Gastrocnemius medialis (tissue), 4 donors: ENCODE results near the gene ASB15. TPM values are rescaled to one million over a fixed set of nuclear protein-coding genes. Genes with fewer than 3 reads are reported as not detected.

ENCODE experiments used
- ATAC-seq, 2 donors: fragments of 150-250 bp; one replicate each; pipeline ENCODE4 v1.9.1; 2016
- DNase-seq, 2 donors: peaks; one replicate each; pipeline ENCODE4 v3.0.0-alpha.2; 2019
- H3K27ac ChIP-seq, 4 donors: fragments of 200-600 bp; sonication (generic); 1 replicate in 1 of 4; 2 replicates in 3 of 4; pipeline ENCODE4 v1.5.1; 2016 to 2018; ENCODE audit warnings: mild to moderate bottlenecking in 2 of 4, moderate library complexity in 1 of 4
- H3K27me3 ChIP-seq, 3 donors: fragments of 200-600 bp; sonication (generic) in 2 of 3; 1 replicate in 1 of 3; 2 replicates in 2 of 3; pipeline versions ENCODE4 v1.5.1 to v1.6.0; 2016 to 2019; ENCODE audit warnings: mild to moderate bottlenecking in 1 of 3, moderate library complexity in 1 of 3
- H3K36me3 ChIP-seq, 2 donors: fragments of 200-600 bp; sonication (generic) in 1 of 2; one replicate each; pipeline ENCODE4 v1.5.1; 2017 to 2018
- H3K4me1 ChIP-seq, 2 donors: fragments of 200-600 bp; sonication (generic) in 1 of 2; one replicate each; pipeline ENCODE4 v1.5.1; 2016 to 2017; ENCODE audit warnings: mild to moderate bottlenecking in 2 of 2
- H3K4me3 ChIP-seq, 4 donors: fragments of 200-600 bp; sonication (generic) in 3 of 4; 1 replicate in 1 of 4; 2 replicates in 3 of 4; pipeline ENCODE4 v1.5.1; 2016 to 2019; ENCODE audit warnings: mild to moderate bottlenecking in 2 of 4
- H3K9me3 ChIP-seq, 3 donors: fragments of 200-600 bp; sonication (generic) in 2 of 3; 1 replicate in 1 of 3; 2 replicates in 2 of 3; pipeline ENCODE4 v1.5.1; 2016 to 2019
- CTCF ChIP-seq, 5 experiments: fragments of 450-650 bp in 3 of 5; fragments of 200-600 bp in 2 of 5; sonication (generic) in 2 of 5; IDR thresholded peaks in 4 of 5; conservative IDR thresholded peaks in 1 of 5; 1 replicate in 4 of 5; 2 replicates in 1 of 5; pipeline ENCODE4 v1.5.1; 2016 to 2019; ENCODE audit warnings: antibody characterized with exemption in 5 of 5, mild to moderate bottlenecking in 3 of 5, moderate library complexity in 3 of 5
- POLR2A ChIP-seq, 2 donors: fragments of 450-650 bp; IDR thresholded peaks; one replicate each; pipeline ENCODE4 v1.6.1; 2017; ENCODE audit warnings: antibody characterized with exemption in 2 of 2, mild to moderate bottlenecking in 2 of 2, moderate library complexity in 2 of 2
- in situ Hi-C, 4 donors: fragments of 200-750 bp; cut with MboI; loops; one replicate each; pipeline versions ENCODE4 v1.15.0 to v1.8.0; 2017; ENCODE audit warnings: low sequenced_read_pairs in 4 of 4
- intact Hi-C: fragments of 100-400 bp; cut with DNase I; formaldehyde crosslinking; loops from one replicate; pipeline ENCODE4 v1.15.1; 2023; ENCODE audit warnings: low total_unique reads
- total RNA-seq, 4 donors: library from RNA; depleted of rRNA; stranded (reverse); fragments of >200 nt; gene quantifications; one replicate each; pipeline versions ENCODE4 v1.1.0 to v1.2.3, GENCODE V29; 2016

Gene ASB15
- total RNA-seq, 4 donors from 2014 or later, result 5.3 to 26.0 (median 10.4) TPM

DNA sequence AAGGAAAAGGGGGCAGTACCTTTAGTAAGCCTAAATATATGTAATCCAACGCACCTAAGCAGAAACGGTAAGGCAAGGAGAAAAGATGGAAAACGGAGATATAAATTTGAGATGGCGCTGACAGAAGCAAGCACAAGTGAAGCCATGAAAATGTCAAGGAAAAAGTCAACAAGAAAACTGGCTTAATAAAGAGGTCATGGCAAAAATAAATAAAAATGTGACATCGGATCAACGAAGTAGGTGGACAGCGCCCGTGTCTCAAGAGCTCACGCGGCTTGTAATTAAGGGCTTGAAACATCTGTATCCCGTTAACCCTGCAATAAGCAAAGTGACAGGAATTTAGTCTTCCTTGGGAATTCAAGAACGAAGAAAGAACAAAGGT, 44.6 kb upstream of the ASB15 start:
- Histone ChIP-seq H3K36me3 (peaks cover 0 to 15% of the 10 kb centered on the region in 2 donors), H3K9me3 (no peaks in the 10 kb centered on the region), H3K27me3 (no peaks in the 10 kb centered on the region), H3K4me1 (peaks cover 27 to 40% of the 10 kb centered on the region in 2 donors), H3K4me3 (peak overlapping the region; percentile 71 to 99 (median 96)), H3K27ac (peak overlapping the region; percentile 91 to 99 (median 96))
- TF ChIP-seq CTCF (IDR thresholded peaks at IDR 0.05 in 4 of 5, conservative IDR thresholded peaks at IDR 0.05 in 1 of 5), result no peak
- TF ChIP-seq POLR2A (IDR thresholded peaks at IDR 0.05), result no peak
- in situ Hi-C loops, result no loop called here
- ATAC-seq (peak; percentile 26 to 42), DNase-seq (no peak)
- intact Hi-C loops, result loop anchor here (1.0 to 10.0 kb wide), 2 partner anchors 22 to 1368 kb away; partner anchors contain the start of gene POT1

GRCh38 chr7:123557398-123558288, 44.0 kb upstream of the ASB15 start, which contains the start of gene NDUFA5:
Gene NDUFA5, minus strand, starts transcription at chr7:123557818. Its CDS starts 23 bp downstream, at chr7:123557795.
- intact Hi-C loops, result loop anchor here (1.0 to 10.0 kb wide), 3 partner anchors 22 to 1367 kb away; partner anchors contain the start of gene POT1
- peaks cover 27 to 40% of the 10 kb centered on the region in 2 donors for H3K4me1 ChIP-seq
- TF ChIP-seq POLR2A (IDR thresholded peaks at IDR 0.05), result peak; percentile 72 to 81
- peak in 1 of 5 experiments; percentile 2 for TF ChIP-seq CTCF (IDR thresholded peaks at IDR 0.05 in 4 of 5, conservative IDR thresholded peaks at IDR 0.05 in 1 of 5)

DNA sequence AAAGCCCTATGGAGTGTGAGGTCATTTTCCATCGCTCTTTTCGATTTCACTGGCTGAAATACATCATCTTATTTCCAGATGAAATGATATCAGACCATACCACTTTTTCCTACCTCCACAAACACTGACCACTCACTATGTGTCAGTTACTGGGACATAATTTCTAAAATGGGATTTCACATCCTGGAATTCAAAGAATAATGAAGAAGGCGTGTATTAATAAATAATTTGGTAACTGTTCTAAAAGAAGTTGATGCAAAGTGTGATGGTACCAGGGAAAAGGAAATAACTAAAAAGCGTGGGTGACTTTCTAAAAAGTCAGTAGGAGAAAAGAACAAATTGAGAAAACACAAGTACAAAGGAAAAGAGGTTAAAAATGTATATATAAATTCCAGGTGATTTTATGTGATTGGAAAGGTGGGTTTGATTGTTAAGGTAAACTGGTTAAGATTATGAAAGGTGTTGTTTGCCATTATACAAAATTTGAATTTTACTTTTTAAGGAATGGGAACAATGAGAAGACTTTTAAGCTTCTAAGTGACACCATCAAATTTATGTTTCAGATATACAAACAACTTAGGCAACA, 43.2 kb upstream of the ASB15 start:
- TF ChIP-seq POLR2A (IDR thresholded peaks at IDR 0.05), result no peak
- no peak for TF ChIP-seq CTCF (IDR thresholded peaks at IDR 0.05 in 4 of 5, conservative IDR thresholded peaks at IDR 0.05 in 1 of 5)
- in situ Hi-C loops, result no loop called here
- no peaks in the 10 kb centered on the region for H3K27me3 ChIP-seq
- H3K27ac ChIP-seq, result peak overlapping the region; percentile 91 to 99 (median 96)
- intact Hi-C loops, result loop anchor here (1.0 to 10.0 kb wide), 2 partner anchors 189 to 1366 kb away; partner anchors contain the start of gene POT1
- DNase-seq (no peak), ATAC-seq (no peak)
- peaks cover 0 to 15% of the 10 kb centered on the region in 2 donors for H3K36me3 ChIP-seq
- H3K4me3 ChIP-seq, result peak overlapping the region; percentile 71 to 99 (median 96)
- H3K4me1 ChIP-seq, result peaks cover 27 to 40% of the 10 kb centered on the region in 2 donors
- no peaks in the 10 kb centered on the region for H3K9me3 ChIP-seq

More at GRCh38 chr7:123557398-123558288, 44.0 kb upstream of the ASB15 start, which contains the start of gene NDUFA5:
- Histone ChIP-seq H3K27ac (peak within 1 kb of the TSS; percentile 91 to 99 (median 96)), H3K36me3 (peaks cover 0 to 15% of the 10 kb centered on the region in 2 donors), H3K27me3 (no peaks in the 10 kb centered on the region), H3K4me3 (peak within 1 kb of the TSS; percentile 71 to 99 (median 96)), H3K9me3 (no peaks in the 10 kb centered on the region)
- in situ Hi-C loops, result no loop called here
- DNase-seq, result peak; percentile 98 to 99
- peak; percentile 99 for ATAC-seq

DNA sequence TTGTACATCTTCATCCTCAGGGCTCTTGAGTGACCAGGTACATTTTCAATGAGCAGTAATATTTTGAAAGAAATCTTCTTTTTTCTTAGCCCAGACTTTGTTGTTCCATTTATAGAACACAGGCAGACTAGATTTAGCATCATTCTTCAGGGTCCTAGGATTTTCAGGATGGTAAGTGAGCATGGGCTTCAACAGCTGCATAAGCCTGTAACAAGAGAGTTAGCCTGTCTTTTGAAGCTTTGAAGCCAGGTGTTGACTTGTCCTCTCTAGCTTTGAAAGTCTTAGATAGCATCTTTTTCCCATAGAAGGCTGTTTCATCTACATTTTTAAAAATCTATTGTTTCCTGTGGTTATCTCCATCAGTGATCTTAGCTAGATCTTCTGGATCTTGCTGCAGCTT, 39.5 kb upstream of the ASB15 start:
- no peak for DNase-seq
- Histone ChIP-seq H3K9me3 (no peaks in the 10 kb centered on the region), H3K4me1 (peaks cover 0 to 6% of the 10 kb centered on the region in 2 donors), H3K27ac (no peak overlapping the region), H3K27me3 (no peaks in the 10 kb centered on the region), H3K4me3 (no peak overlapping the region), H3K36me3 (no peaks in the 10 kb centered on the region)
- intact Hi-C loops, result no loop called here
- no peak for ATAC-seq
- in situ Hi-C loops, result no loop called here
- no peak for TF ChIP-seq CTCF (IDR thresholded peaks at IDR 0.05 in 4 of 5, conservative IDR thresholded peaks at IDR 0.05 in 1 of 5)
- TF ChIP-seq POLR2A (IDR thresholded peaks at IDR 0.05), result no peak
